Left lung (tissue), 10 donors: ENCODE data around the gene EPHA3. TPM values are rescaled to one million over a fixed set of nuclear protein-coding genes. Genes with fewer than 3 reads are reported as not detected.

Source experiments
- ATAC-seq: fragments of 200-7000 bp; cut with Tn5 transposase; one replicate; pipeline ENCODE4 v1.9.1; 2020; ENCODE audit warnings: moderate library complexity
- DNase-seq, 4 donors: peaks; one replicate each; pipeline ENCODE4 v3.0.0-alpha.2; 2013 to 2020
- H3K27ac ChIP-seq, 2 donors: fragments of 200-600 bp; sonication (generic) in 1 of 2; one replicate each; pipeline versions ENCODE4 v1.5.0 to v1.8.0; 2020 to 2021
- H3K27me3 ChIP-seq, 2 donors: fragments of 200-600 bp; sonication (generic) in 1 of 2; one replicate each; pipeline versions ENCODE4 v1.5.0 to v1.8.0; 2020 to 2021
- H3K36me3 ChIP-seq, 2 donors: fragments of 200-600 bp; sonication (generic) in 1 of 2; one replicate each; pipeline versions ENCODE4 v1.5.0 to v1.8.0; 2020 to 2021
- H3K4me1 ChIP-seq, 2 donors: fragments of 200-600 bp; one replicate each; pipeline ENCODE4 v1.8.0; 2021
- H3K4me3 ChIP-seq, 2 donors: fragments of 200-600 bp; sonication (generic) in 1 of 2; one replicate each; pipeline versions ENCODE4 v1.5.0 to v1.8.0; 2020 to 2021; ENCODE audit warnings: mild to moderate bottlenecking in 1 of 2
- H3K9me3 ChIP-seq, 2 donors: fragments of 200-600 bp; sonication (generic) in 1 of 2; one replicate each; pipeline versions ENCODE4 v1.5.0 to v1.8.0; 2020 to 2021
- intact Hi-C, 2 donors: fragments of 100-400 bp; cut with DNase I; formaldehyde crosslinking; loops; one replicate each; pipeline versions ENCODE4 v1.11.2 to v1.14.2; 2022
- polyA plus RNA-seq, 6 donors: library from polyadenylated mRNA; unstranded; fragments of 120-200 nt; gene quantifications; one replicate each; pipeline ENCODE4 v1.2.1, GENCODE V29; 2013; ENCODE audit not compliant: insufficient read length in 6 of 6
- total RNA-seq, 2 donors: library from RNA; stranded (reverse); fragmentation: NEBNext Ultra II Directional; extraction: Animal tissue kit (Norgen Biotek cat#: 25700); gene quantifications; one replicate each; pipeline ENCODE4 v1.2.1, GENCODE V29; 2021
- TF ChIP-seq, protein P1 (sequence below), 2 donors: fragments of 200-600 bp; sonication (generic) in 1 of 2; IDR thresholded peaks; one replicate each; pipeline versions ENCODE4 v1.5.0 to v1.8.0; 2021; ENCODE audit warnings: antibody characterized with exemption in 2 of 2
- donor health status: DM: no; HTN: yes; CAD: no.
- donor health status: DM: no; HTN: no; CAD: no.

Gene EPHA3
- total and polyA plus RNA-seq, 8 donors: 1.9 to 13.9 (median 11.1) TPM

- no peaks in the 10 kb centered on the region for H3K9me3 ChIP-seq
- no peak overlapping the region for H3K4me3 ChIP-seq
- H3K36me3 ChIP-seq: no peaks in the 10 kb centered on the region
- H3K27me3 ChIP-seq: no peaks in the 10 kb centered on the region
- H3K4me1 ChIP-seq: no peaks in the 10 kb centered on the region
- no peak overlapping the region for H3K27ac ChIP-seq
- intact Hi-C loops: no loop called here
- ATAC-seq (no peak), DNase-seq (no peak)
- TF ChIP-seq, protein P1, sequence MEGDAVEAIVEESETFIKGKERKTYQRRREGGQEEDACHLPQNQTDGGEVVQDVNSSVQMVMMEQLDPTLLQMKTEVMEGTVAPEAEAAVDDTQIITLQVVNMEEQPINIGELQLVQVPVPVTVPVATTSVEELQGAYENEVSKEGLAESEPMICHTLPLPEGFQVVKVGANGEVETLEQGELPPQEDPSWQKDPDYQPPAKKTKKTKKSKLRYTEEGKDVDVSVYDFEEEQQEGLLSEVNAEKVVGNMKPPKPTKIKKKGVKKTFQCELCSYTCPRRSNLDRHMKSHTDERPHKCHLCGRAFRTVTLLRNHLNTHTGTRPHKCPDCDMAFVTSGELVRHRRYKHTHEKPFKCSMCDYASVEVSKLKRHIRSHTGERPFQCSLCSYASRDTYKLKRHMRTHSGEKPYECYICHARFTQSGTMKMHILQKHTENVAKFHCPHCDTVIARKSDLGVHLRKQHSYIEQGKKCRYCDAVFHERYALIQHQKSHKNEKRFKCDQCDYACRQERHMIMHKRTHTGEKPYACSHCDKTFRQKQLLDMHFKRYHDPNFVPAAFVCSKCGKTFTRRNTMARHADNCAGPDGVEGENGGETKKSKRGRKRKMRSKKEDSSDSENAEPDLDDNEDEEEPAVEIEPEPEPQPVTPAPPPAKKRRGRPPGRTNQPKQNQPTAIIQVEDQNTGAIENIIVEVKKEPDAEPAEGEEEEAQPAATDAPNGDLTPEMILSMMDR (IDR thresholded peaks at IDR 0.05): no peak
Measured at GRCh38 chr3:89138048-89138447, 30.6 kb downstream of the EPHA3 start.

GRCh38 chr3:89139870-89140269, 32.4 kb downstream of the EPHA3 start:
- Histone ChIP-seq H3K4me1 (no peaks in the 10 kb centered on the region), H3K27me3 (no peaks in the 10 kb centered on the region), H3K4me3 (no peak overlapping the region), H3K27ac (no peak overlapping the region), H3K9me3 (no peaks in the 10 kb centered on the region), H3K36me3 (no peaks in the 10 kb centered on the region)
- no peak for ATAC-seq
- intact Hi-C loops: no loop called here
- DNase-seq: no peak
- TF ChIP-seq, protein P1 (IDR thresholded peaks at IDR 0.05): no peak

- ATAC-seq (no peak), DNase-seq (no peak)
- Histone ChIP-seq H3K9me3 (no peaks in the 10 kb centered on the region), H3K27ac (no peak overlapping the region), H3K4me3 (no peak overlapping the region), H3K36me3 (no peaks in the 10 kb centered on the region), H3K4me1 (no peaks in the 10 kb centered on the region), H3K27me3 (no peaks in the 10 kb centered on the region)
- intact Hi-C loops: no loop called here
- TF ChIP-seq, protein P1 (IDR thresholded peaks at IDR 0.05): no peak
Measured at GRCh38 chr3:89144080-89144479, 36.7 kb downstream of the EPHA3 start.

DNA sequence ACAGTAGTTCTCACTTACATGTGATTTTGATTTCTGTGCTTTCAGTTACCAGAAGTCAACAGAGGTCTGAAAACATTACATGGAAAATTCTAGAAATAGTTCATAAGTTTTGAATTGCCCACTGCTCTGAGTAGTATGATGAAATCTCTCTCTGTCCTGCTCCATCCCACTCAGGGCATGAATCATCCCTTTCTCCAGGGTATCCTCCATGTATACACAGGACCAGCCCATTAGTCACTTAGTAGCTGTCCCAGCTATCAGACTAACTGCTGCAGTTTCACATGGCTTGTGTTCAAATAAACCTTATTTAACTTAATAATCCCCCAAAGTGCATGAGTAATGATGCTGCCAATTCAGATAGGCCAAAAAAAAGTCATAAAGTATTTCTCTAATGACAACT, 38.6 kb downstream of the EPHA3 start:
- no peak for DNase-seq
- TF ChIP-seq, protein P1 (IDR thresholded peaks at IDR 0.05): no peak
- H3K36me3 ChIP-seq: no peaks in the 10 kb centered on the region
- no peaks in the 10 kb centered on the region for H3K4me1 ChIP-seq
- intact Hi-C loops: no loop called here
- no peaks in the 10 kb centered on the region for H3K9me3 ChIP-seq
- no peak overlapping the region for H3K4me3 ChIP-seq
- no peaks in the 10 kb centered on the region for H3K27me3 ChIP-seq
- H3K27ac ChIP-seq: no peak overlapping the region
- peak; percentile 60 for ATAC-seq

DNA sequence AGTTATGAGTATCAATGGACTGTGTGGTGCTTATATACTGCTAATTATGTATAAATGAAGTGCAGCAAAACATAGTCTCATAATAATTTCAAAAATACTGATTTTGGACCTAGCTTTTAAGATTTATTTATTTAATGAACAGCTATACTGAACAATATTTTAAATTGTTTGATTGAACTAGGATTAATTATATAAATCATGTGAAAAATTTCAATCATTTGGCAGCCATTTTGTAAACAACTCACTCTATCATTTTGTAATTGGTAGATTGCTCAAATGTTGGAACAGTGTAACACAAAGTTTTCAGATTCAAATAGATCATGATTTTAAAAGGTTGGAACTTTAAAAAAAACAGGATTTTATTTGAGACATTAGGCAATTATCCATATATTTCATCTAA, 47.0 kb downstream of the EPHA3 start:
- TF ChIP-seq, protein P1 (IDR thresholded peaks at IDR 0.05): no peak
- H3K27ac ChIP-seq: no peak overlapping the region
- no peaks in the 10 kb centered on the region for H3K4me1 ChIP-seq
- no peak for DNase-seq
- H3K9me3 ChIP-seq: no peaks in the 10 kb centered on the region
- intact Hi-C loops: no loop called here
- H3K27me3 ChIP-seq: no peaks in the 10 kb centered on the region
- H3K4me3 ChIP-seq: no peak overlapping the region
- no peak for ATAC-seq
- H3K36me3 ChIP-seq: no peaks in the 10 kb centered on the region
